Keratinocyte (primary cell): ENCODE data around the gene ETNK2.

ENCODE experiments used
- CTCF ChIP-seq, 3 experiments: IDR thresholded peaks in 1 of 3; conservative IDR thresholded peaks in 1 of 3; optimal IDR thresholded peaks in 1 of 3; 2 replicates in 2 of 3; 3 replicates in 1 of 3; pipeline versions ENCODE3 to v1.5.1; 2011; ENCODE audit warnings: low read length in 3 of 3, mild to moderate bottlenecking in 3 of 3, moderate library complexity in 2 of 3, control low read depth in 1 of 3, inconsistent platforms in 1 of 3; ENCODE audit not compliant: insufficient read depth in 2 of 3; ENCODE audit errors: extremely low read depth in 1 of 3
- EZH2 ChIP-seq: IDR thresholded peaks from one replicate; pipeline ENCODE4 v1.6.1; 2012; ENCODE audit warnings: inconsistent platforms, mild to moderate bottlenecking, low read length, moderate library complexity

- no peak for TF ChIP-seq CTCF (optimal IDR thresholded peaks at IDR 0.05 in 1 of 3, IDR thresholded peaks at IDR 0.05 in 1 of 3, conservative IDR thresholded peaks at IDR 0.05 in 1 of 3; ENCODE audit: extremely low read depth in 1 of 3, insufficient read depth in 2 of 3, low read length in 3 of 3)
- no peak for TF ChIP-seq EZH2
These were observed 23.1 kb upstream of the ETNK2 start for GRCh38 chr1:204174958-204175357.
